Daoy (cell line): ENCODE data around the gene MTHFR. TPM values are rescaled to one million over a fixed set of nuclear protein-coding genes. Genes with fewer than 3 reads are reported as not detected.

Source experiments
- DNase-seq: peaks from one replicate; pipeline ENCODE4 v3.0.0-alpha.2; 2015; ENCODE audit warnings: low read depth
- total RNA-seq: library from RNA; depleted of rRNA; stranded (reverse); fragments of >200 nt; shearing (Covaris generic); gene quantifications from 2 replicates; pipeline ENCODE4 v1.2.3, GENCODE V29; 2014

MTHFR gene
- total RNA-seq, 1 experiment from 2014 or later = 4.7 TPM

- no peak for DNase-seq
Measured at GRCh38 chr1:11782127-11782708, 23.5 kb downstream of the MTHFR start.

GRCh38 chr1:11781297-11781696 is 24.5 kb downstream of the MTHFR start:
- DNase-seq = peak; percentile 46

- DNase-seq = no peak
Measured at GRCh38 chr1:11780380-11781147, 25.2 kb downstream of the MTHFR start.

GRCh38 chr1:11779715-11780379 is 25.9 kb downstream of the MTHFR start:
- DNase-seq = no peak

GRCh38 chr1:11778844-11779623 is 26.7 kb downstream of the MTHFR start:
- DNase-seq = no peak

GRCh38 chr1:11778336-11778735 is 27.4 kb downstream of the MTHFR start:
- no peak for DNase-seq

- DNase-seq = no peak
Measured at GRCh38 chr1:11777658-11778322, 28.0 kb downstream of the MTHFR start.

- no peak for DNase-seq
Measured at GRCh38 chr1:11774753-11775152, 31.0 kb downstream of the MTHFR start.

GRCh38 chr1:11772458-11772857 is 33.3 kb downstream of the MTHFR start:
- no peak for DNase-seq

GRCh38 chr1:11771481-11772043 is 34.2 kb downstream of the MTHFR start:
- DNase-seq = no peak

- DNase-seq = no peak
Measured at GRCh38 chr1:11770011-11770410, 35.8 kb downstream of the MTHFR start.

- DNase-seq = no peak
Measured at GRCh38 chr1:11769274-11769673, 36.5 kb downstream of the MTHFR start.

GRCh38 chr1:11768821-11769220 is 36.9 kb downstream of the MTHFR start:
- no peak for DNase-seq

GRCh38 chr1:11767922-11768704 is 37.7 kb downstream of the MTHFR start:
- no peak for DNase-seq

GRCh38 chr1:11766429-11766776 is 39.4 kb downstream of the MTHFR start:
- no peak for DNase-seq

- DNase-seq = no peak
Measured at GRCh38 chr1:11765661-11766428, 39.9 kb downstream of the MTHFR start.

GRCh38 chr1:11764519-11764918 is 41.2 kb downstream of the MTHFR start:
- no peak for DNase-seq

- DNase-seq = no peak
Measured at GRCh38 chr1:11764115-11764514, 41.6 kb downstream of the MTHFR start.

- no peak for DNase-seq
Measured at GRCh38 chr1:11761988-11762406, 43.8 kb downstream of the MTHFR start, which contains the start of gene C1orf167. Gene C1orf167, plus strand, starts transcription at chr1:11762193. Its CDS starts 2,208 bp downstream, at chr1:11764401.

- DNase-seq = no peak
Measured at GRCh38 chr1:11761285-11761684, 44.5 kb downstream of the MTHFR start.
